GM12892 (cell line): ENCODE measurements around the gene NPHP4.

Experiments used
- POLR2A ChIP-seq: IDR thresholded peaks from 2 replicates; pipeline ENCODE4 v1.6.1; 2011; ENCODE audit warnings: low read depth, low read length, control low read depth
- POLR2AphosphoS5 ChIP-seq: IDR thresholded peaks from 2 replicates; pipeline ENCODE4 v1.6.1; 2011; ENCODE audit warnings: low read depth, low read length, control low read depth

DNA sequence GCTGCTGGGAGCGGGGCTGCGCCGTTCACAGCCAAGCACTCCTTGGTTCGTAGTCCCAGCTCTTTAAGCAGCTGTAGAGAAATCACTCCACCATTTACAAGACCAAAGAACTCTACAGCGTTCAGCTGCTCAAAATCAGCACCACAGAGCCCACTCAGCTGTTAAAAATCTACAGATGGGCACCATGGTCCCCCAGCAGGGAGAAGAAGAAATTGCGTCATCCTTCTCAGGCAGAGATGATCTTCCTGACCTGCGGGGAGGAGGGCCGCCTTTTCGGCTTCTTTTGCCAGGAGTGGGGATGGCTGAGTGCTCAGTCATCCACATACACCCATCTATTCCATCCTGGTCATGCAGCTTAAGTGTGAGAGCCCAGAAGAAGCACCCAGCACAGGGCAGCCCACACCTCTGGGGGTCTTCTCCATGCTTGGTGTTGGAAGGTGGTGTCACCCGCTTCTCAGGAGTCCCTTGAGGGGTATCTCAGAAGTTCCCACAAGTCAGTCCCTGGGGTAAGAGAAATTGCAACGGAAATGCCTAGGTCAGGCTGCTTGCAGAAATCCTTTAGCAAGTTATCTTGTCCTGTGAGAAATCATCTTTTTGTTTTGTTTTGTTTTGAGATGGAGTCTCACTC, 163.8 kb downstream of the NPHP4 start:
- no peak for TF ChIP-seq POLR2AphosphoS5
- no peak for TF ChIP-seq POLR2A
